ENCODE measurements around the gene GCH1.

- TF ChIP-seq CTCF (IDR thresholded peaks at IDR 0.05) (no peak), POLR2A (IDR thresholded peaks at IDR 0.05; ENCODE audit: low read depth) (no peak), POLR2AphosphoS5 (IDR thresholded peaks at IDR 0.05) (no peak), EP300 (IDR thresholded peaks at IDR 0.05) (no peak)
Measured at GRCh38 chr14:54808326-54809161, 94.1 kb downstream of the GCH1 start.
